CD14-positive monocyte (primary cell): ENCODE measurements around the gene IMMP2L. TPM values are rescaled to one million over a fixed set of nuclear protein-coding genes. Genes with fewer than 3 reads are reported as not detected.

ENCODE experiments used
- DNase-seq, 3 donors: peaks; one replicate each; pipeline ENCODE4 v3.0.0-alpha.2; 2011 to 2022
- H2AFZ ChIP-seq: 2 replicates; pipeline ENCODE4 v1.6.0; 2012; ENCODE audit warnings: mild to moderate bottlenecking, low read depth, low read length, inconsistent platforms; ENCODE audit not compliant: insufficient read depth, poor library complexity, severe bottlenecking
- H3K27ac ChIP-seq, 2 donors: 1 replicate in 1 of 2; 2 replicates in 1 of 2; pipeline ENCODE4 v1.5.1; 2012 to 2013; ENCODE audit warnings: low read length in 2 of 2, control low read depth in 1 of 2, inconsistent platforms in 1 of 2, low read depth in 1 of 2, mild to moderate bottlenecking in 1 of 2
- H3K27me3 ChIP-seq, 2 donors: one replicate each; pipeline versions ENCODE4 v1.6.0 to v1.6.1; 2011 to 2013; ENCODE audit warnings: low read length in 2 of 2; ENCODE audit not compliant: control insufficient read depth in 2 of 2, insufficient read depth in 2 of 2
- H3K36me3 ChIP-seq, 2 donors: replicated peaks in 1 of 2; 1 replicate in 1 of 2; 2 replicates in 1 of 2; pipeline versions ENCODE4 v1.5.1 to v1.6.1; 2012 to 2013; ENCODE audit warnings: low read length in 2 of 2, control low read depth in 1 of 2, inconsistent platforms in 1 of 2, mild to moderate bottlenecking in 1 of 2; ENCODE audit not compliant: insufficient read depth in 2 of 2, control insufficient read depth in 1 of 2
- H3K4me1 ChIP-seq, 2 donors: 1 replicate in 1 of 2; 2 replicates in 1 of 2; pipeline versions ENCODE4 v1.5.1 to v1.6.1; 2012 to 2013; ENCODE audit warnings: low read length in 2 of 2, control low read depth in 1 of 2, inconsistent platforms in 1 of 2, mild to moderate bottlenecking in 1 of 2, moderate library complexity in 1 of 2; ENCODE audit not compliant: insufficient read depth in 2 of 2, control insufficient read depth in 1 of 2
- H3K4me2 ChIP-seq: replicated peaks from 2 replicates; pipeline ENCODE3; 2012; ENCODE audit warnings: low read length, moderate library complexity, mild to moderate bottlenecking; ENCODE audit not compliant: poor library complexity, severe bottlenecking; ENCODE audit errors: extremely low read depth
- H3K4me3 ChIP-seq, 3 experiments: fragments of 200-600 bp in 1 of 3; sonication (generic) in 1 of 3; replicated peaks in 1 of 3; 1 replicate in 2 of 3; 2 replicates in 1 of 3; pipeline ENCODE4 v1.5.1; 2011 to 2013; ENCODE audit warnings: low read length in 3 of 3, mild to moderate bottlenecking in 3 of 3, control low read depth in 2 of 3, low read depth in 2 of 3, inconsistent platforms in 1 of 3, moderate library complexity in 1 of 3
- H3K79me2 ChIP-seq: 2 replicates; pipeline ENCODE4 v1.6.0; 2012; ENCODE audit warnings: mild to moderate bottlenecking, control low read depth, inconsistent platforms, low read length, moderate library complexity; ENCODE audit not compliant: insufficient read depth
- H3K9ac ChIP-seq: 2 replicates; pipeline ENCODE4 v1.6.0; 2017; ENCODE audit warnings: low read length, mild to moderate bottlenecking; ENCODE audit not compliant: insufficient read depth, poor library complexity, severe bottlenecking
- H3K9me3 ChIP-seq, 2 donors: replicated peaks in 1 of 2; 1 replicate in 1 of 2; 2 replicates in 1 of 2; pipeline versions ENCODE4 v1.5.1 to v1.6.1; 2012 to 2013; ENCODE audit warnings: low read length in 2 of 2, control low read depth in 1 of 2; ENCODE audit not compliant: control insufficient read depth in 1 of 2, insufficient read depth in 1 of 2
- H4K20me1 ChIP-seq: 2 replicates; pipeline ENCODE4 v1.6.0; 2012; ENCODE audit warnings: mild to moderate bottlenecking, low read length, control low read depth, moderate library complexity; ENCODE audit not compliant: insufficient read depth
- H3K27ac Mint-ChIP-seq, 7 donors: one replicate each; pipeline ENCODE4 v1.8.0; 2020; ENCODE audit warnings: mild to moderate bottlenecking in 7 of 7, mixed read lengths in 7 of 7, moderate library complexity in 6 of 7, inconsistent platforms in 2 of 7
- H3K27me3 Mint-ChIP-seq, 3 donors: one replicate each; pipeline ENCODE4 v1.8.0; 2021 to 2022; ENCODE audit warnings: low read depth in 3 of 3, mild to moderate bottlenecking in 3 of 3, mixed read lengths in 3 of 3, moderate library complexity in 3 of 3, inconsistent platforms in 1 of 3
- H3K36me3 Mint-ChIP-seq, 2 donors: one replicate each; pipeline ENCODE4 v1.8.0; 2020; ENCODE audit warnings: mixed read lengths in 2 of 2, inconsistent platforms in 1 of 2, mild to moderate bottlenecking in 1 of 2
- H3K4me1 Mint-ChIP-seq: one replicate; pipeline ENCODE4 v1.8.0; 2020; ENCODE audit warnings: mild to moderate bottlenecking, mixed read lengths
- H3K4me3 Mint-ChIP-seq, 2 donors: one replicate each; pipeline ENCODE4 v1.8.0; 2020; ENCODE audit warnings: mild to moderate bottlenecking in 2 of 2, mixed read lengths in 2 of 2, moderate library complexity in 1 of 2
- H3K9me3 Mint-ChIP-seq, 7 donors: one replicate each; pipeline ENCODE4 v1.8.0; 2020 to 2022; ENCODE audit warnings: mixed read lengths in 7 of 7, mild to moderate bottlenecking in 6 of 7, moderate library complexity in 6 of 7, inconsistent platforms in 2 of 7
- WGBS: methylation state at CpG from one replicate; pipeline ENCODE4 v1.1.5; 2013; ENCODE audit warnings: missing lambda C conversion rate; ENCODE audit not compliant: insufficient coverage; 5-methylcytosine and 5-hydroxymethylcytosine counted together
- intact Hi-C, 2 donors: fragments of 100-400 bp; cut with micrococcal nuclease; formaldehyde crosslinking; loops; one replicate each; pipeline versions ENCODE4 v1.15.0 to v1.15.1; 2023
- polyA plus RNA-seq, 3 donors: library from polyadenylated mRNA; depleted of rRNA in 1 of 3; unstranded in 2 of 3; stranded (reverse) in 1 of 3; fragments of 300-500 nt in 2 of 3; fragments of >200 nt in 1 of 3; fragmentation: Illumina TruSeq in 2 of 3; gene quantifications; 1 replicate in 2 of 3; 2 replicates in 1 of 3; pipeline ENCODE4 v1.2.3, GENCODE V29; 2012 to 2021
- TF ChIP-seq, protein P1 (sequence below): fragments of 200-600 bp; IDR thresholded peaks from one replicate; pipeline ENCODE4 v1.8.0; 2022; ENCODE audit warnings: antibody characterized with exemption, mild to moderate bottlenecking

The IMMP2L gene
- polyA plus RNA-seq, 3 donors = 1.9 to 6.4 (median 6.2) TPM

DNA sequence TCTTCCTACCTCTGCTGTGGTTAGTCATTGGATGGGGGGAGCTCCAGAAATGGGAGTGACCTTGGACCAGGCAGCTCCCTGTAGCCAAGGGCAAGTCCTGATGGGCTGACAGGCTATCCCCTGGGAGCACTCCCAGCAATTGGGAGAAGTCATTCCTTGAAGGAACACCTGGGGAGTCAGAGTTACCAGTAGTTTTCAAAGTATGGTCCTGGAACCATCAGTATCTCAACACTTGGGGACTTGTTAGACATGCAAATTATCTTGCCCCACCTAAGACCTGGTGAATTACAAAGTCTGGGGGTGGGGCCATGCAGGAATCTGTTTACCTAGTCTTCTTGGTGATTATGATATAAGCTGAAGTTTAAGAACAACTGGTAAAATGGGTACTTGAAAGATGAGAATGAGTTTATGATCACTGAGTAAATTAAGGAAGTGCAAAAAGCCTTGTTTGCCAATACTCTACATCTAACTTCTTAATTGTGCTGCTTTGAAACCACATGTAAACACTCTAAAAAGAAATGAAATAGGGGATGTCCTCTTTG is 758.6 kb downstream of the IMMP2L start:
- Mint-ChIP-seq H3K27ac (no peak overlapping the region), H3K4me3 (no peak overlapping the region), H3K36me3 (no peaks in the 10 kb centered on the region), H3K4me1 (no peaks in the 10 kb centered on the region), H3K27me3 (no peaks in the 10 kb centered on the region), H3K9me3 (peaks cover 0 to 6% (median 3%) of the 10 kb centered on the region in 7 donors)
- Histone ChIP-seq H4K20me1 (no peaks in the 10 kb centered on the region), H3K4me1 (no peaks in the 10 kb centered on the region), H3K36me3 (no peaks in the 10 kb centered on the region), H3K79me2 (no peaks in the 10 kb centered on the region), H3K9ac (no peak overlapping the region), H3K4me3 (no peak overlapping the region), H3K27me3 (no peaks in the 10 kb centered on the region), H3K4me2 (no peak overlapping the region), H2AFZ (no peak overlapping the region), H3K27ac (no peak overlapping the region), H3K9me3 (peaks cover 3 to 4% of the 10 kb centered on the region in 2 donors)
- DNase-seq = no peak
- TF ChIP-seq, protein P1, sequence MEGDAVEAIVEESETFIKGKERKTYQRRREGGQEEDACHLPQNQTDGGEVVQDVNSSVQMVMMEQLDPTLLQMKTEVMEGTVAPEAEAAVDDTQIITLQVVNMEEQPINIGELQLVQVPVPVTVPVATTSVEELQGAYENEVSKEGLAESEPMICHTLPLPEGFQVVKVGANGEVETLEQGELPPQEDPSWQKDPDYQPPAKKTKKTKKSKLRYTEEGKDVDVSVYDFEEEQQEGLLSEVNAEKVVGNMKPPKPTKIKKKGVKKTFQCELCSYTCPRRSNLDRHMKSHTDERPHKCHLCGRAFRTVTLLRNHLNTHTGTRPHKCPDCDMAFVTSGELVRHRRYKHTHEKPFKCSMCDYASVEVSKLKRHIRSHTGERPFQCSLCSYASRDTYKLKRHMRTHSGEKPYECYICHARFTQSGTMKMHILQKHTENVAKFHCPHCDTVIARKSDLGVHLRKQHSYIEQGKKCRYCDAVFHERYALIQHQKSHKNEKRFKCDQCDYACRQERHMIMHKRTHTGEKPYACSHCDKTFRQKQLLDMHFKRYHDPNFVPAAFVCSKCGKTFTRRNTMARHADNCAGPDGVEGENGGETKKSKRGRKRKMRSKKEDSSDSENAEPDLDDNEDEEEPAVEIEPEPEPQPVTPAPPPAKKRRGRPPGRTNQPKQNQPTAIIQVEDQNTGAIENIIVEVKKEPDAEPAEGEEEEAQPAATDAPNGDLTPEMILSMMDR = no peak
- intact Hi-C loops = no loop called here

DNA sequence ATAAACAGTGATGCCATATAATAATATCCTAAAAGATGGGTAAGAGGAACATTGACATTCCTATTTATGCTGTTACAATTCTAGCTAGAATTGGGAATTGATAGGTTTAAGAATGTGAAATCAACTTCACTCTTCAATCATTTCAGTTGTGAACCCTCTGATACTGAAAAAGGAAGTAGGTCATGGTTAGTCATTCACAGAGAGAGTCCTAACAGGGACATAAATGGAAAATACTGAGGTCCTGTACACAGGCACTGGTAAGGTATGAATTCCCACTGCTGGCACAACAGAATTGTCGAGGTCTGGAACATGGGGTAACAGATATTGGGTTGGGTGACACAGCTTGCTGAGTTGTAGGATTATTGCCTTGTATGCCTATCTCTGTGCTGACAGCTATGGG is 760.8 kb downstream of the IMMP2L start:
- H3K27ac Mint-ChIP-seq = no peak overlapping the region
- no peak for DNase-seq
- WGBS = no CpG with 5 or more reads among the region's 1 CpG

More for the DNA sequence above, 760.8 kb downstream of the IMMP2L start:
- Histone ChIP-seq H3K27ac (no peak overlapping the region), H3K9ac (no peak overlapping the region), H3K79me2 (no peaks in the 10 kb centered on the region), H3K4me3 (no peak overlapping the region), H3K36me3 (no peaks in the 10 kb centered on the region), H2AFZ (no peak overlapping the region), H3K4me1 (no peaks in the 10 kb centered on the region), H3K9me3 (peaks cover 3 to 4% of the 10 kb centered on the region in 2 donors), H3K27me3 (no peaks in the 10 kb centered on the region), H4K20me1 (no peaks in the 10 kb centered on the region), H3K4me2 (no peak overlapping the region)
- intact Hi-C loops = no loop called here
- Mint-ChIP-seq H3K9me3 (peaks cover 0 to 6% (median 3%) of the 10 kb centered on the region in 7 donors), H3K4me3 (no peak overlapping the region), H3K27me3 (no peaks in the 10 kb centered on the region), H3K4me1 (no peaks in the 10 kb centered on the region), H3K36me3 (no peaks in the 10 kb centered on the region)
- TF ChIP-seq, protein P1 = no peak
